Measurements from ENCODE around the gene PCSK5.

PCSK5 gene

GRCh38 chr9:76400534-76401096, 510.1 kb downstream of the PCSK5 start:
- no peak for TF ChIP-seq CTCF (IDR thresholded peaks at IDR 0.05; ENCODE audit: insufficient read depth, low read depth, low read length, missing control alignments)
- H3K4me3 ChIP-seq (ENCODE audit: low read depth, low read length): no peak overlapping the region
- no peak for DNase-seq (ENCODE audit: low read depth)

- no peak for DNase-seq (ENCODE audit: low read depth)
- no peak for TF ChIP-seq CTCF (IDR thresholded peaks at IDR 0.05; ENCODE audit: insufficient read depth, low read depth, low read length, missing control alignments)
- H3K4me3 ChIP-seq (ENCODE audit: low read depth, low read length): no peak overlapping the region
Measured at GRCh38 chr9:76401176-76401575, 510.7 kb downstream of the PCSK5 start.

GRCh38 chr9:76401580-76402354, 511.3 kb downstream of the PCSK5 start:
- no peak for TF ChIP-seq CTCF (IDR thresholded peaks at IDR 0.05; ENCODE audit: insufficient read depth, low read depth, low read length, missing control alignments)
- DNase-seq (ENCODE audit: low read depth): no peak
- H3K4me3 ChIP-seq (ENCODE audit: low read depth, low read length): no peak overlapping the region

- peak; percentile 39 for TF ChIP-seq CTCF (IDR thresholded peaks at IDR 0.05; ENCODE audit: insufficient read depth, low read depth, low read length, missing control alignments)
- no peak overlapping the region for H3K4me3 ChIP-seq (ENCODE audit: low read depth, low read length)
- peak; percentile 76 for DNase-seq (ENCODE audit: low read depth)
Measured at GRCh38 chr9:76403352-76403751, 512.9 kb downstream of the PCSK5 start.

GRCh38 chr9:76404401-76404800, 513.9 kb downstream of the PCSK5 start:
- H3K4me3 ChIP-seq (ENCODE audit: low read depth, low read length): no peak overlapping the region
- no peak for TF ChIP-seq CTCF (IDR thresholded peaks at IDR 0.05; ENCODE audit: insufficient read depth, low read depth, low read length, missing control alignments)
- no peak for DNase-seq (ENCODE audit: low read depth)

GRCh38 chr9:76405340-76405739, 514.9 kb downstream of the PCSK5 start:
- H3K4me3 ChIP-seq (ENCODE audit: low read depth, low read length): no peak overlapping the region
- DNase-seq (ENCODE audit: low read depth): no peak
- no peak for TF ChIP-seq CTCF (IDR thresholded peaks at IDR 0.05; ENCODE audit: insufficient read depth, low read depth, low read length, missing control alignments)

Data from GM12865 (cell line).